OCI-LY1 (cell line): ENCODE results near the gene DHFR.

Experiments
- H2AFZ ChIP-seq: fragments of 200-600 bp; sonication (generic), shearing (Covaris generic); 2 replicates; pipeline ENCODE4 v1.6.0; 2014; ENCODE audit warnings: antibody characterized with exemption, mild to moderate bottlenecking, low read length
- H3F3A ChIP-seq: fragments of 200-600 bp; sonication (generic), shearing (Covaris generic); 2 replicates; pipeline ENCODE4 v1.6.0; 2014; ENCODE audit warnings: mild to moderate bottlenecking, antibody characterized with exemption, low read length, moderate library complexity; ENCODE audit not compliant: insufficient read depth
- H3K27ac ChIP-seq: fragments of 200-600 bp; sonication (generic); 2 replicates; pipeline ENCODE4 v1.5.1; 2014; ENCODE audit warnings: low read length, mixed run types, mild to moderate bottlenecking, low read depth; ENCODE audit not compliant: poor library complexity, severe bottlenecking
- H3K27me3 ChIP-seq: fragments of 200-600 bp; sonication (generic); 2 replicates; pipeline ENCODE4 v1.6.0; 2014; ENCODE audit warnings: antibody characterized with exemption, mild to moderate bottlenecking, low read length, moderate library complexity; ENCODE audit not compliant: insufficient read depth
- H3K36me3 ChIP-seq: fragments of 200-600 bp; sonication (generic); 2 replicates; pipeline ENCODE4 v1.6.1; 2014; ENCODE audit warnings: mild to moderate bottlenecking, antibody characterized with exemption, low read length, moderate library complexity, mixed read lengths; ENCODE audit not compliant: insufficient read depth
- H3K4me1 ChIP-seq: fragments of 200-600 bp; sonication (generic); 2 replicates; pipeline ENCODE4 v1.5.1; 2014; ENCODE audit warnings: mild to moderate bottlenecking, low read length, moderate library complexity; ENCODE audit not compliant: insufficient read depth, severe bottlenecking
- H3K4me2 ChIP-seq: fragments of 200-600 bp; sonication (generic), shearing (Covaris generic); 2 replicates; pipeline ENCODE4 v1.6.1; 2014; ENCODE audit warnings: low read length
- H3K4me3 ChIP-seq: fragments of 200-600 bp; sonication (generic); 2 replicates; pipeline ENCODE4 v1.5.1; 2014; ENCODE audit warnings: low read length, low read depth, mild to moderate bottlenecking, mixed read lengths; ENCODE audit not compliant: poor library complexity, severe bottlenecking
- H3K79me2 ChIP-seq: fragments of 200-600 bp; shearing (Covaris generic); 2 replicates; pipeline ENCODE4 v1.6.1; 2016; ENCODE audit warnings: mixed run types, low read length, mixed read lengths; ENCODE audit not compliant: insufficient read depth
- H3K9ac ChIP-seq: fragments of 200-600 bp; sonication (generic), shearing (Covaris generic); 2 replicates; pipeline ENCODE4 v1.6.1; 2014; ENCODE audit warnings: mild to moderate bottlenecking, low read length, mixed read lengths
- H3K9me2 ChIP-seq: fragments of 200-600 bp; sonication (generic), shearing (Covaris generic); 2 replicates; pipeline ENCODE4 v1.6.1; 2014; ENCODE audit warnings: low read depth, mild to moderate bottlenecking, low read length, mixed read lengths
- H3K9me3 ChIP-seq: fragments of 200-600 bp; shearing (Covaris generic); 2 replicates; pipeline ENCODE4 v1.6.1; 2014; ENCODE audit warnings: low read length, mixed read lengths
- H4K20me1 ChIP-seq: fragments of 200-600 bp; sonication (generic), shearing (Covaris generic); 2 replicates; pipeline ENCODE4 v1.6.0; 2016; ENCODE audit warnings: mild to moderate bottlenecking, low read length; ENCODE audit not compliant: insufficient read depth
- CTCF ChIP-seq: fragments of 200-600 bp; sonication (generic), shearing (Covaris generic); IDR thresholded peaks from 2 replicates; pipeline ENCODE4 v1.5.1; 2017; ENCODE audit warnings: mild to moderate bottlenecking, antibody characterized with exemption, low read length, moderate library complexity, mixed read lengths
- EZH2 ChIP-seq: fragments of 200-600 bp; sonication (generic), shearing (Covaris generic); IDR thresholded peaks from 2 replicates; pipeline ENCODE4 v1.8.0; 2017; ENCODE audit warnings: borderline replicate concordance, mixed run types, mild to moderate bottlenecking, antibody characterized with exemption, low read length, moderate library complexity, mixed read lengths

DHFR gene

GRCh38 chr5:80632700-80633099, 22.1 kb downstream of the DHFR start:
- Histone ChIP-seq H3K79me2 (no peaks in the 10 kb centered on the region), H3K9me2 (no peaks in the 10 kb centered on the region), H4K20me1 (no peaks in the 10 kb centered on the region), H3K9ac (no peak overlapping the region), H2AFZ (no peak overlapping the region), H3K27ac (no peak overlapping the region), H3K4me2 (no peak overlapping the region), H3K27me3 (no peaks in the 10 kb centered on the region), H3K4me1 (no peaks in the 10 kb centered on the region), H3F3A (no peaks in the 10 kb centered on the region), H3K4me3 (no peak overlapping the region), H3K36me3 (peaks cover 85% of the 10 kb centered on the region), H3K9me3 (no peaks in the 10 kb centered on the region)
- TF ChIP-seq EZH2 = no peak
- no peak for TF ChIP-seq CTCF

GRCh38 chr5:80631278-80632259, 23.2 kb downstream of the DHFR start:
- TF ChIP-seq CTCF = no peak
- no peak for TF ChIP-seq EZH2
- H3K36me3 ChIP-seq = peaks cover 75% of the 10 kb centered on the region
- no peaks in the 10 kb centered on the region for H3K27me3 ChIP-seq
- no peak overlapping the region for H3K27ac ChIP-seq
- no peak overlapping the region for H3K4me3 ChIP-seq
- H3F3A ChIP-seq = no peaks in the 10 kb centered on the region
- H3K9me3 ChIP-seq = no peaks in the 10 kb centered on the region
- no peaks in the 10 kb centered on the region for H3K4me1 ChIP-seq
- no peaks in the 10 kb centered on the region for H3K79me2 ChIP-seq
- H2AFZ ChIP-seq = no peak overlapping the region
- H3K4me2 ChIP-seq = no peak overlapping the region
- no peak overlapping the region for H3K9ac ChIP-seq
- no peaks in the 10 kb centered on the region for H4K20me1 ChIP-seq
- H3K9me2 ChIP-seq = no peaks in the 10 kb centered on the region

- no peak overlapping the region for H2AFZ ChIP-seq
- H3K27me3 ChIP-seq = no peaks in the 10 kb centered on the region
- no peak overlapping the region for H3K4me3 ChIP-seq
- H3K4me2 ChIP-seq = no peak overlapping the region
- no peaks in the 10 kb centered on the region for H3K9me2 ChIP-seq
- H3K36me3 ChIP-seq = peaks cover 53% of the 10 kb centered on the region
- H3F3A ChIP-seq = no peaks in the 10 kb centered on the region
- H3K79me2 ChIP-seq = no peaks in the 10 kb centered on the region
- no peaks in the 10 kb centered on the region for H4K20me1 ChIP-seq
- H3K9me3 ChIP-seq = no peaks in the 10 kb centered on the region
- H3K27ac ChIP-seq = no peak overlapping the region
- H3K9ac ChIP-seq = no peak overlapping the region
- TF ChIP-seq CTCF (no peak), EZH2 (no peak)
- no peaks in the 10 kb centered on the region for H3K4me1 ChIP-seq
These were observed 25.5 kb downstream of the DHFR start for GRCh38 chr5:80629281-80629680.
